GM18502 (cell line): Measurements from ENCODE around the gene TP53I3.
"Not testable (repeated sequence)": the region's sequence is repeated elsewhere in the genome, so short reads cannot be mapped to it uniquely, and the experiment has no call there.

Experiments used
- ATAC-seq: cut with Tn5 transposase; IDR thresholded peaks from one replicate; pipeline ENCODE4 v1.9.1; 2021; ENCODE audit warnings: mild to moderate bottlenecking; ENCODE audit not compliant: unreplicated experiment, poor library complexity

The TP53I3 gene

GRCh38 chr2:24101992-24102391, 17.4 kb upstream of the TP53I3 start:
- no peak for ATAC-seq

GRCh38 chr2:24100732-24101131, 16.1 kb upstream of the TP53I3 start:
- not testable (repeated sequence) for ATAC-seq

- ATAC-seq, result not testable (repeated sequence)
Observed at GRCh38 chr2:24095171-24095677, 10.6 kb upstream of the TP53I3 start.

GRCh38 chr2:24093270-24093669, 8.6 kb upstream of the TP53I3 start:
- ATAC-seq, result not testable (repeated sequence)

GRCh38 chr2:24088821-24089359, 4.3 kb upstream of the TP53I3 start:
- no peak for ATAC-seq

GRCh38 chr2:24087032-24087431, 2.4 kb upstream of the TP53I3 start:
- no peak for ATAC-seq

- no peak for ATAC-seq
Observed at GRCh38 chr2:24086241-24086640, 1.6 kb upstream of the TP53I3 start.

GRCh38 chr2:24085200-24085489, 511 bp upstream of the TP53I3 start:
- no peak for ATAC-seq

- peak; percentile 84 for ATAC-seq
Observed at GRCh38 chr2:24083567-24084385, 858 bp downstream of the TP53I3 start.

- ATAC-seq, result no peak
Observed at GRCh38 chr2:24082787-24083566, 1.7 kb downstream of the TP53I3 start.

- ATAC-seq, result no peak
Observed at GRCh38 chr2:24080701-24081100, 3.9 kb downstream of the TP53I3 start.

GRCh38 chr2:24077879-24078278, 6.8 kb downstream of the TP53I3 start:
- ATAC-seq, result no peak

GRCh38 chr2:24077535-24077877, 7.1 kb downstream of the TP53I3 start:
- ATAC-seq, result no peak

- peak; percentile 15 for ATAC-seq
Observed at GRCh38 chr2:24076849-24077534, 7.6 kb downstream of the TP53I3 start.

GRCh38 chr2:24075915-24076848, 8.5 kb downstream of the TP53I3 start, which contains the start of gene SF3B6:
Gene SF3B6, minus strand, starts transcription at chr2:24076326. Its CDS starts 97 bp downstream, at chr2:24076229.
- ATAC-seq, result peak; percentile 93

GRCh38 chr2:24075259-24075658, 9.4 kb downstream of the TP53I3 start:
- ATAC-seq, result no peak

GRCh38 chr2:24073816-24074215, 10.8 kb downstream of the TP53I3 start:
- no peak for ATAC-seq

- ATAC-seq, result no peak
Observed at GRCh38 chr2:24072259-24072658, 12.4 kb downstream of the TP53I3 start.

- ATAC-seq, result no peak
Observed at GRCh38 chr2:24065341-24065740, 19.3 kb downstream of the TP53I3 start.
